T-helper 2 cell treated with Interferon-gamma antibody and Interleukin-4, amounts not matched to agents 5 μg/mL and 100 μg/mL, for 36 hours (primary cell): Measurements from ENCODE around the gene OR1J4.
"Not testable (repeated sequence)": the region's sequence is repeated elsewhere in the genome, so short reads cannot be mapped to it uniquely, and the experiment has no call there.

ENCODE experiments used
- DNase-seq: peaks from one replicate; pipeline ENCODE4 v3.0.0; 2021; ENCODE audit warnings: low spot score
- H3K27ac Mint-ChIP-seq: one replicate; pipeline ENCODE4 v1.8.0; 2021; ENCODE audit warnings: mild to moderate bottlenecking, mixed read lengths
- H3K27me3 Mint-ChIP-seq: one replicate; pipeline ENCODE4 v1.8.0; 2021; ENCODE audit warnings: low read depth, mixed read lengths
- H3K36me3 Mint-ChIP-seq: one replicate; pipeline ENCODE4 v1.8.0; 2021; ENCODE audit warnings: low read depth, mixed read lengths
- H3K4me1 Mint-ChIP-seq: one replicate; pipeline ENCODE4 v1.8.0; 2021; ENCODE audit warnings: low read depth, mixed read lengths
- H3K4me3 Mint-ChIP-seq: one replicate; pipeline ENCODE4 v1.8.0; 2022; ENCODE audit warnings: mild to moderate bottlenecking, moderate library complexity, mixed read lengths
- H3K9me3 Mint-ChIP-seq: one replicate; pipeline ENCODE4 v1.8.0; 2021; ENCODE audit warnings: mixed read lengths

Gene OR1J4

GRCh38 chr9:122537066-122537465 lies 18.1 kb downstream of the OR1J4 start:
- not testable (repeated sequence) for H3K9me3 Mint-ChIP-seq, H3K27ac Mint-ChIP-seq, H3K4me3 Mint-ChIP-seq, DNase-seq, H3K36me3 Mint-ChIP-seq, H3K27me3 Mint-ChIP-seq, H3K4me1 Mint-ChIP-seq

- H3K4me3 Mint-ChIP-seq = no peak overlapping the region
- no peaks in the 10 kb centered on the region for H3K4me1 Mint-ChIP-seq
- H3K9me3 Mint-ChIP-seq = no peaks in the 10 kb centered on the region
- H3K27ac Mint-ChIP-seq = no peak overlapping the region
- DNase-seq = no peak
- H3K27me3 Mint-ChIP-seq = no peaks in the 10 kb centered on the region
- H3K36me3 Mint-ChIP-seq = no peaks in the 10 kb centered on the region
These were observed 19.8 kb downstream of the OR1J4 start for GRCh38 chr9:122538757-122539156.

- Mint-ChIP-seq H3K27ac (no peak overlapping the region), H3K9me3 (no peaks in the 10 kb centered on the region), H3K4me1 (no peaks in the 10 kb centered on the region), H3K27me3 (peaks cover 6% of the 10 kb centered on the region), H3K36me3 (no peaks in the 10 kb centered on the region), H3K4me3 (no peak overlapping the region)
- no peak for DNase-seq
These were observed 27.3 kb downstream of the OR1J4 start for GRCh38 chr9:122546196-122546595.

- Mint-ChIP-seq H3K27me3 (peaks cover 4% of the 10 kb centered on the region), H3K9me3 (no peaks in the 10 kb centered on the region), H3K4me3 (no peak overlapping the region), H3K4me1 (no peaks in the 10 kb centered on the region), H3K36me3 (no peaks in the 10 kb centered on the region), H3K27ac (no peak overlapping the region)
- no peak for DNase-seq
These were observed 32.4 kb downstream of the OR1J4 start for GRCh38 chr9:122551371-122551770.

- Mint-ChIP-seq H3K9me3 (no peaks in the 10 kb centered on the region), H3K4me1 (no peaks in the 10 kb centered on the region), H3K27ac (no peak within 1 kb of the TSS), H3K36me3 (no peaks in the 10 kb centered on the region), H3K27me3 (no peaks in the 10 kb centered on the region), H3K4me3 (no peak within 1 kb of the TSS)
- no peak for DNase-seq
These were observed 33.9 kb downstream of the OR1J4 start, which contains the start of gene OR1N2 for GRCh38 chr9:122552812-122553211. OR1N2 (plus strand) TSS chr9:122553112; CDS start chr9:122553212, 100 bp downstream.

- Mint-ChIP-seq H3K9me3 (peaks cover 5% of the 10 kb centered on the region), H3K4me3 (no peak overlapping the region), H3K4me1 (peaks cover 10% of the 10 kb centered on the region), H3K36me3 (no peaks in the 10 kb centered on the region), H3K27ac (no peak overlapping the region), H3K27me3 (peaks cover 5% of the 10 kb centered on the region)
- no peak for DNase-seq
These were observed 42.5 kb downstream of the OR1J4 start for GRCh38 chr9:122561446-122561845.

GRCh38 chr9:122562134-122562760 lies 43.3 kb downstream of the OR1J4 start:
- H3K36me3 Mint-ChIP-seq = no peaks in the 10 kb centered on the region
- no peak overlapping the region for H3K4me3 Mint-ChIP-seq
- H3K4me1 Mint-ChIP-seq = peaks cover 10% of the 10 kb centered on the region
- H3K27me3 Mint-ChIP-seq = peaks cover 5% of the 10 kb centered on the region
- peak; percentile 10 for DNase-seq
- H3K27ac Mint-ChIP-seq = peak overlapping the region; percentile 46
- H3K9me3 Mint-ChIP-seq = peaks cover 5% of the 10 kb centered on the region

GRCh38 chr9:122567901-122568300 lies 49.0 kb downstream of the OR1J4 start:
- Mint-ChIP-seq H3K4me3 (no peak overlapping the region), H3K4me1 (peaks cover 14% of the 10 kb centered on the region), H3K27ac (no peak overlapping the region), H3K36me3 (no peaks in the 10 kb centered on the region), H3K27me3 (no peaks in the 10 kb centered on the region), H3K9me3 (no peaks in the 10 kb centered on the region)
- DNase-seq = no peak
